GM12878 (cell line): ENCODE measurements around the gene DRC1. TPM values are rescaled to one million over a fixed set of nuclear protein-coding genes. Genes with fewer than 3 reads are reported as not detected.

Experiments used
- ATAC-seq: fragments of 200-7000 bp; cut with Tn5 transposase; 3 replicates; pipeline ENCODE4 v1.9.1; 2020; ENCODE audit warnings: mild to moderate bottlenecking, moderate library complexity
- BruUV-seq: library from RNA; stranded (reverse); fragments of 400-500 nt; replicated peaks from 2 replicates; lab custom pipeline; 2021; lab: Mats Ljungman, UMichigan
- CTCF ChIA-PET: fragments of 300-600 bp; sonication (Branson Sonifier 250); formaldehyde crosslinking; extraction: SDS; loops from one replicate; lab custom pipeline; 2021; ENCODE audit warnings: inconsistent platforms; lab: Yijun Ruan, JAX
- POLR2A ChIA-PET: fragments of 350-600 bp; formaldehyde crosslinking; extraction: SDS; loops from one replicate; lab custom pipeline; 2021; ENCODE audit warnings: inconsistent platforms; lab: Charles Lee
- RAD21 ChIA-PET: fragments of 300-600 bp; sonication (Branson Sonifier 250); formaldehyde crosslinking; loops from one replicate; lab custom pipeline; 2023; ENCODE audit warnings: antibody characterized with exemption; ENCODE audit not compliant: unreplicated experiment; lab: Charles Lee
- SMC1A ChIA-PET: fragments of 300-600 bp; sonication (Branson Sonifier 250); formaldehyde crosslinking; loops from one replicate; lab custom pipeline; 2023; ENCODE audit not compliant: unreplicated experiment, uncharacterized antibody; lab: Charles Lee
- DNase-seq: peaks from one replicate; pipeline ENCODE4 v3.0.0-alpha.2; 2011; ENCODE audit warnings: low read depth, low spot score
- FAIRE-seq: peaks from 3 replicates; lab custom pipeline; 2011; peaks lifted over from hg19 to GRCh38; lab: Jason Lieb, UNC
- H2AFZ ChIP-seq: 2 replicates; pipeline ENCODE4 v1.6.0; 2011; ENCODE audit warnings: low read depth, low read length, control low read depth; ENCODE audit not compliant: control insufficient read depth
- H3K27ac ChIP-seq: 2 replicates; pipeline ENCODE4 v1.5.1; 2011; ENCODE audit warnings: control low read depth; ENCODE audit not compliant: control insufficient read depth, insufficient read depth
- H3K27me3 ChIP-seq, 2 experiments: replicated peaks in 1 of 2; 2 replicates each; pipeline versions ENCODE4 v1.6.0 to v1.6.1; 2011; ENCODE audit warnings: low read length in 1 of 2; ENCODE audit not compliant: control insufficient read depth in 2 of 2, insufficient read depth in 2 of 2
- H3K36me3 ChIP-seq, 2 experiments: 2 replicates each; pipeline ENCODE4 v1.5.1; 2011; ENCODE audit warnings: low read length in 1 of 2; ENCODE audit not compliant: control insufficient read depth in 2 of 2, insufficient read depth in 2 of 2
- H3K4me1 ChIP-seq: 2 replicates; pipeline ENCODE4 v1.6.1; 2011; ENCODE audit warnings: mild to moderate bottlenecking, low read length, moderate library complexity, mixed read lengths; ENCODE audit not compliant: control insufficient read depth, insufficient read depth
- H3K4me2 ChIP-seq: 2 replicates; pipeline ENCODE4 v1.6.0; 2011; ENCODE audit warnings: control low read depth; ENCODE audit not compliant: control insufficient read depth, insufficient read depth
- H3K4me3 ChIP-seq: fragments of 200-600 bp; sonication (generic); 2 replicates; pipeline ENCODE4 v1.5.1; 2016
- H3K79me2 ChIP-seq: 2 replicates; pipeline ENCODE4 v1.6.0; 2011; ENCODE audit warnings: low read length; ENCODE audit not compliant: control insufficient read depth, insufficient read depth
- H3K9ac ChIP-seq: 2 replicates; pipeline ENCODE4 v1.8.0; 2011; ENCODE audit warnings: low read length, control low read depth, mixed read lengths; ENCODE audit not compliant: control insufficient read depth, insufficient read depth
- H3K9me3 ChIP-seq: replicated peaks from 3 replicates; pipeline ENCODE4 v1.5.1; 2011; ENCODE audit warnings: mild to moderate bottlenecking, low read length; ENCODE audit not compliant: control insufficient read depth, insufficient read depth
- H4K20me1 ChIP-seq: 2 replicates; pipeline ENCODE4 v1.6.0; 2011; ENCODE audit not compliant: control insufficient read depth, insufficient read depth
- SREBF2 ChIP-seq: IDR thresholded peaks from 2 replicates; pipeline ENCODE4 v1.6.1; 2012; ENCODE audit warnings: mild to moderate bottlenecking, low read length
- WGBS: methylation state at CpG from one replicate; pipeline ENCODE4 v1.1.6; 2016; ENCODE audit warnings: low lambda C conversion rate; ENCODE audit not compliant: insufficient replicate concordance, insufficient coverage; ENCODE audit errors: missing lambda C conversion rate; 5-methylcytosine and 5-hydroxymethylcytosine counted together
- in situ Hi-C: fragments of 300-500 bp; cut with MboI; formaldehyde crosslinking; loops from 9 replicates; pipeline ENCODE4 v1.14.3; 2018; ENCODE audit warnings: mixed read lengths
- intact Hi-C: fragments of 100-400 bp; cut with micrococcal nuclease; formaldehyde crosslinking; loops from one replicate; pipeline ENCODE4 v1.14.2; 2022; ENCODE audit not compliant: unreplicated experiment
- polyA plus RNA-seq, 11 experiments: library from polyadenylated mRNA; depleted of rRNA in 4 of 11; unstranded in 6 of 11; stranded (reverse) in 5 of 11; fragments of >200 nt; fragmentation: Nextera tagmentation in 4 of 11; fragmentation: Illumina TruSeq in 1 of 11; extraction: Ambion mirVana in 4 of 11; extraction: Trizol in 1 of 11; gene quantifications; 1 replicate in 1 of 11; 2 replicates in 10 of 11; pipeline versions ENCODE4 v1.2.1 to v1.2.3, GENCODE V29; 2011 to 2016; ENCODE audit warnings: inconsistent platforms in 2 of 11, missing spikeins in 2 of 11, low read depth in 1 of 11
- total RNA-seq, 4 experiments: library from RNA; depleted of rRNA in 3 of 4; stranded (reverse); fragments of >200 nt in 3 of 4; fragmentation: Illumina TruSeq in 1 of 4; extraction: Trizol in 1 of 4; gene quantifications; 2 replicates each; pipeline versions ENCODE4 v1.2.1 to v1.2.3, GENCODE V29; 2013 to 2021
- TF ChIP-seq, protein P1 (sequence below): fragments of 450-650 bp; IDR thresholded peaks from 2 replicates; pipeline ENCODE4 v1.6.1; 2017; ENCODE audit warnings: mild to moderate bottlenecking, moderate library complexity

Gene DRC1
- total and polyA plus RNA-seq, 10 of the 15 experiments (the other 5 are each of a cell fraction or from before 2014, with no cell fraction given): 0.03 TPM; not detected in 9

DNA sequence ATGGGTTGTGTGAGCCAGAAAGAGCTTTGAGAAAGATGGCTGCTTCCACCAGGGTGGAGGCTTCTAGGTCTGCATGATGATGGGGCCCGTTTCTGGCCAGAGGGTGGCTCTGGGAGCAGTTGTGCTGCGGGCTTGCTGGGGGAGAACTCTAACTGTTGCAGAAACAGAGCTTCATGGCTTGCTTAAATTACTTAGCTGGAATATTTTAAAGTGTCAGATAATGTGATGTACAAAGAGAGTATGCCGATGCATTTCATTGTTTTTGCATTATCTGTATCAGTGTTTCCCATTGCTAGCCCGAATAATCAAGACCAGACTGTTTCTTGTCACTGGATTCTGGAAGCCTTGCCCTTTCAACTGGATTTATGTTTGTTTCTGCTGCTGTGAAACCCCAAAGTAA lies 6.3 kb upstream of the DRC1 start:
- ChIA-PET CTCF (no interaction called here), POLR2A (no interaction called here), SMC1A (interaction anchor here (0.6 kb wide), 1 partner anchor 11 kb away, joined by 3 read pairs; no protein-coding TSS in a partner anchor), RAD21 (no interaction called here)
- H3K9ac ChIP-seq: no peak overlapping the region
- H3K79me2 ChIP-seq: no peaks in the 10 kb centered on the region
- H3K36me3 ChIP-seq: peaks cover 0 to 11% of the 10 kb centered on the region in 2 experiments; a peak in 3 of 4 replicates
- no peaks in the 10 kb centered on the region for H3K27me3 ChIP-seq
- WGBS: 87% methylated on average over 4 of the region's 4 CpGs
- H3K4me3 ChIP-seq: no peak overlapping the region
- no peak for TF ChIP-seq SREBF2
- TF ChIP-seq, protein P1, sequence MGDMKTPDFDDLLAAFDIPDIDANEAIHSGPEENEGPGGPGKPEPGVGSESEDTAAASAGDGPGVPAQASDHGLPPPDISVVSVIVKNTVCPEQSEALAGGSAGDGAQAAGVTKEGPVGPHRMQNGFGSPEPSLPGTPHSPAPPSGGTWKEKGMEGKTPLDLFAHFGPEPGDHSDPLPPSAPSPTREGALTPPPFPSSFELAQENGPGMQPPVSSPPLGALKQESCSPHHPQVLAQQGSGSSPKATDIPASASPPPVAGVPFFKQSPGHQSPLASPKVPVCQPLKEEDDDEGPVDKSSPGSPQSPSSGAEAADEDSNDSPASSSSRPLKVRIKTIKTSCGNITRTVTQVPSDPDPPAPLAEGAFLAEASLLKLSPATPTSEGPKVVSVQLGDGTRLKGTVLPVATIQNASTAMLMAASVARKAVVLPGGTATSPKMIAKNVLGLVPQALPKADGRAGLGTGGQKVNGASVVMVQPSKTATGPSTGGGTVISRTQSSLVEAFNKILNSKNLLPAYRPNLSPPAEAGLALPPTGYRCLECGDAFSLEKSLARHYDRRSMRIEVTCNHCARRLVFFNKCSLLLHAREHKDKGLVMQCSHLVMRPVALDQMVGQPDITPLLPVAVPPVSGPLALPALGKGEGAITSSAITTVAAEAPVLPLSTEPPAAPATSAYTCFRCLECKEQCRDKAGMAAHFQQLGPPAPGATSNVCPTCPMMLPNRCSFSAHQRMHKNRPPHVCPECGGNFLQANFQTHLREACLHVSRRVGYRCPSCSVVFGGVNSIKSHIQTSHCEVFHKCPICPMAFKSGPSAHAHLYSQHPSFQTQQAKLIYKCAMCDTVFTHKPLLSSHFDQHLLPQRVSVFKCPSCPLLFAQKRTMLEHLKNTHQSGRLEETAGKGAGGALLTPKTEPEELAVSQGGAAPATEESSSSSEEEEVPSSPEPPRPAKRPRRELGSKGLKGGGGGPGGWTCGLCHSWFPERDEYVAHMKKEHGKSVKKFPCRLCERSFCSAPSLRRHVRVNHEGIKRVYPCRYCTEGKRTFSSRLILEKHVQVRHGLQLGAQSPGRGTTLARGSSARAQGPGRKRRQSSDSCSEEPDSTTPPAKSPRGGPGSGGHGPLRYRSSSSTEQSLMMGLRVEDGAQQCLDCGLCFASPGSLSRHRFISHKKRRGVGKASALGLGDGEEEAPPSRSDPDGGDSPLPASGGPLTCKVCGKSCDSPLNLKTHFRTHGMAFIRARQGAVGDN: no peak
- no TSS peak for BruUV-seq
- intact Hi-C loops (no loop called here), in situ Hi-C loops (no loop called here)
- no peaks in the 10 kb centered on the region for H4K20me1 ChIP-seq
- no peak overlapping the region for H3K4me2 ChIP-seq
- FAIRE-seq: no peak
- H3K27ac ChIP-seq: no peak overlapping the region
- no peak for ATAC-seq
- no peak overlapping the region for H2AFZ ChIP-seq
- no peaks in the 10 kb centered on the region; the same call in 1 of the 2 replicates for H3K4me1 ChIP-seq
- no peak for DNase-seq
- H3K9me3 ChIP-seq: no peaks in the 10 kb centered on the region
